HepG2 (cell line): ENCODE results near the gene MAP4K3. TPM values are rescaled to one million over a fixed set of nuclear protein-coding genes. Genes with fewer than 3 reads are reported as not detected.

ENCODE experiments used
- HDAC6 ChIP-seq: fragments of 200-600 bp; sonication (generic); IDR thresholded peaks from 2 replicates; pipeline ENCODE4 v1.7.0; 2017; ENCODE audit warnings: mild to moderate bottlenecking, antibody characterized with exemption, low read length, low read depth
- HOXA3 ChIP-seq: sonication (generic); formaldehyde crosslinking; IDR thresholded peaks from 2 replicates; pipeline ENCODE4 v1.5.0; 2020; ENCODE audit warnings: missing genetic modification reagents
- KAT7 ChIP-seq: IDR thresholded peaks from 2 replicates; pipeline ENCODE4 v1.6.1; 2018; ENCODE audit warnings: borderline replicate concordance, missing compliant biosample characterization
- NR2C2 ChIP-seq: sonication (generic); formaldehyde crosslinking; IDR thresholded peaks from 2 replicates; pipeline ENCODE4 v1.4.0; 2020; ENCODE audit warnings: missing genetic modification reagents, mild to moderate bottlenecking, moderate library complexity, borderline replicate concordance
- NR2F1 ChIP-seq, 2 experiments: fragments of 450-650 bp in 1 of 2; formaldehyde crosslinking in 1 of 2; IDR thresholded peaks; 2 replicates each; pipeline versions ENCODE4 v1.5.0 to v1.6.1; 2016 to 2020; ENCODE audit warnings: mild to moderate bottlenecking in 1 of 2, missing compliant biosample characterization in 1 of 2, missing genetic modification reagents in 1 of 2, moderate library complexity in 1 of 2
- POLR2G ChIP-seq: fragments of 200-400 bp; formaldehyde crosslinking; IDR thresholded peaks from 2 replicates; pipeline ENCODE4 v1.6.1; 2018; ENCODE audit warnings: mild to moderate bottlenecking, low read depth, low read length, moderate library complexity
- RFX3 ChIP-seq: IDR thresholded peaks from 2 replicates; pipeline ENCODE4 v1.6.1; 2016; ENCODE audit warnings: missing biosample characterization, missing genetic modification reagents
- SAP130 ChIP-seq: IDR thresholded peaks from 2 replicates; pipeline ENCODE4 v1.6.1; 2016; ENCODE audit warnings: low read depth
- SP5 ChIP-seq: IDR thresholded peaks from 2 replicates; pipeline ENCODE4 v1.6.1; 2016; ENCODE audit warnings: low read depth, borderline replicate concordance
- SRSF9 ChIP-seq: fragments of 200-400 bp; formaldehyde crosslinking; IDR thresholded peaks from 2 replicates; pipeline ENCODE4 v1.6.1; 2018; ENCODE audit warnings: borderline replicate concordance, mild to moderate bottlenecking, low read depth, low read length; ENCODE audit not compliant: insufficient read depth, poor library complexity, severe bottlenecking
- TBX2 ChIP-seq: sonication (generic); formaldehyde crosslinking; IDR thresholded peaks from 2 replicates; pipeline ENCODE4 v1.5.0; 2020; ENCODE audit warnings: missing genetic modification reagents, mild to moderate bottlenecking, borderline replicate concordance
- TGIF2 ChIP-seq: IDR thresholded peaks from 2 replicates; pipeline ENCODE4 v1.6.1; 2016; ENCODE audit warnings: control low read depth, missing compliant biosample characterization
- YEATS2 ChIP-seq: sonication (generic); formaldehyde crosslinking; IDR thresholded peaks from 2 replicates; pipeline ENCODE4 v1.4.0; 2020; ENCODE audit warnings: missing genetic modification reagents, borderline replicate concordance
- ZBTB7B ChIP-seq: sonication (generic); formaldehyde crosslinking; IDR thresholded peaks from 2 replicates; pipeline ENCODE4 v1.4.0; 2020; ENCODE audit warnings: missing genetic modification reagents
- ZFAT ChIP-seq: sonication (generic); formaldehyde crosslinking; conservative IDR thresholded peaks from 2 replicates; pipeline ENCODE4 v1.8.1; 2023; ENCODE audit warnings: missing genetic modification reagents, inconsistent platforms
- ZFP36L2 ChIP-seq: sonication (generic); formaldehyde crosslinking; IDR thresholded peaks from 2 replicates; pipeline ENCODE4 v1.4.0; 2020; ENCODE audit warnings: missing genetic modification reagents
- ZNF20 ChIP-seq: sonication (generic); formaldehyde crosslinking; IDR thresholded peaks from 2 replicates; pipeline ENCODE4 v1.4.0; 2020; ENCODE audit warnings: mild to moderate bottlenecking, moderate library complexity, missing genetic modification reagents
- ZNF232 ChIP-seq: sonication (generic); formaldehyde crosslinking; IDR thresholded peaks from 2 replicates; pipeline ENCODE4 v1.4.0; 2020; ENCODE audit warnings: missing genetic modification reagents, borderline replicate concordance
- ZNF564 ChIP-seq: sonication (generic); formaldehyde crosslinking; IDR thresholded peaks from 2 replicates; pipeline ENCODE4 v1.8.1; 2023; ENCODE audit warnings: mild to moderate bottlenecking, missing genetic modification reagents
- ZNF567 ChIP-seq: sonication (generic); formaldehyde crosslinking; IDR thresholded peaks from 2 replicates; pipeline ENCODE4 v1.8.1; 2023; ENCODE audit warnings: mild to moderate bottlenecking, missing genetic modification reagents, borderline replicate concordance
- ZNF570 ChIP-seq: sonication (generic); formaldehyde crosslinking; IDR thresholded peaks from 2 replicates; pipeline ENCODE4 v1.4.0; 2020; ENCODE audit warnings: mild to moderate bottlenecking, missing genetic modification reagents, borderline replicate concordance
- polyA plus RNA-seq, 8 experiments: library from polyadenylated mRNA; depleted of rRNA in 3 of 8; stranded (reverse) in 7 of 8; unstranded in 1 of 8; fragments of >200 nt; fragmentation: Illumina TruSeq in 4 of 8; extraction: Trizol in 4 of 8; gene quantifications; 2 replicates each; pipeline versions ENCODE4 v1.2.1 to v1.2.3, GENCODE V29; 2011 to 2016; ENCODE audit warnings: low read depth in 4 of 8, missing spikeins in 1 of 8, mixed read lengths in 1 of 8; ENCODE audit not compliant: insufficient read depth in 1 of 8
- total RNA-seq, 5 experiments: library from RNA; depleted of rRNA; stranded (reverse); fragments of >200 nt; fragmentation: Illumina TruSeq; extraction: Trizol; gene quantifications; 2 replicates each; pipeline ENCODE4 v1.2.3, GENCODE V29; 2016; ENCODE audit warnings: low read depth in 1 of 5
- TF ChIP-seq, protein P1 (sequence below): sonication (generic); formaldehyde crosslinking; IDR thresholded peaks from 2 replicates; pipeline ENCODE4 v1.4.0; 2020; ENCODE audit warnings: missing genetic modification reagents
- TF ChIP-seq, protein P2 (sequence below): IDR thresholded peaks from 2 replicates; pipeline ENCODE4 v1.6.1; 2016; ENCODE audit warnings: missing biosample characterization, missing genetic modification reagents, low read depth
- TF ChIP-seq, protein P3 (sequence below): sonication (generic); formaldehyde crosslinking; conservative IDR thresholded peaks from 2 replicates; pipeline ENCODE4 v1.8.0; 2022; ENCODE audit warnings: mild to moderate bottlenecking, moderate library complexity, missing genetic modification reagents

MAP4K3 gene
- total and polyA plus RNA-seq, 2 of the 13 experiments (the other 11 are each of a cell fraction or from before 2014, with no cell fraction given): 45.9 to 53.2 TPM

DNA sequence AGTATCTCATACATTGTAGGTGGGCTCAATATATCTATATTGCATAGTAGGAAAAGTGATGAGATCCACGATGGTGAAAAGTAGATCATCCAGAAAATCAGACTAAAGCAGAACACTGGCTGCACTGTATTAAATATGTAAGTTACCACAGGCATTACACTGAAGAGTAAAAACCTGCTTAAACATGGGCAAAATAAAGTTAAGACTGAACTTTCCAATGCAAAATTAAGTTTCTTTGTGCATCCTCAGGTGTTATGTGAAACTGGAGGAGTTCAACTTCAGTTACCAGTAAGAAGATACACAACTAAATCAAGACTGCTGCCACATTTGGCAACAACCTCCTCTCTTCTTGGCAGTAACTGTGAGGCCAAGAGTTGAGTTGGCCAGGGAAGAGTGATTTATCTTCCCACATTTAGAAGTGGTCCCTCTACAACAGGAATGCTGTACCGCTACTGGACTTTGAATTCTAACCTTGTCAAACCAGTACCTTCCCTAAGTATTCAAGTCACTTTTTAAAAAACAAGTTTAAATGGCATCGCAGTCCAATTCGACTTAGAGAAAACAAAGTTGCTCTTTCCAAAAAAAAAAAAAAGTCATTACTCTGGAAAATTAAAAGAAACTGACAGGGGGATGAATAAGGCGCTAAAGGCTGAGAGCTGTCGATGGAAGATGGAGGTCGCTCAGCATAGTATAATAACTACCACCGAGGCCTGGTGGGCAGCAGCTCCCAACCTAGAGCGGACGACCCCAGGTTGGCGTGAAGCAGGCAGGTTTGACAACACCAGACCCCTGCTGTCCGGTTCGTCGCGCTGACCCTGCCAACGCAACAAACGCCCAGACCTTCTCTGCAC is 1.1 kb downstream of the MAP4K3 start (continued):
- TF ChIP-seq ZFAT (CRISPR knock-in tag) (no peak), NR2F1 (CRISPR knock-in tag; IDR thresholded peaks at IDR 0.05) (no peak), ZFP36L2 (CRISPR knock-in tag) (no peak), NR2C2 (no peak; the same call in 1 of the 2 replicates), RFX3 (no peak), ZBTB7B (CRISPR knock-in tag) (peak; percentile 58; the same call in 1 of the 2 replicates), SAP130 (CRISPR knock-in tag) (peak; percentile 75), SP5 (CRISPR knock-in tag) (no peak), HOXA3 (CRISPR knock-in tag) (peak; percentile 41; the same call in 1 of the 2 replicates), ZNF567 (CRISPR knock-in tag) (no peak), SRSF9 (no peak), ZNF232 (CRISPR knock-in tag) (0 out of 2 replicates have a peak, but pooled peaks have one; percentile 5), POLR2G (no peak), ZNF564 (no peak), TBX2 (CRISPR knock-in tag) (no peak), ZNF570 (CRISPR knock-in tag) (0 out of 2 replicates have a peak, but pooled peaks have one; percentile 58), ZNF20 (CRISPR knock-in tag) (0 out of 2 replicates have a peak, but pooled peaks have one; percentile 45), KAT7 (CRISPR knock-in tag) (no peak), YEATS2 (CRISPR knock-in tag) (no peak), HDAC6 (no peak), TGIF2 (0 out of 2 replicates have a peak, but pooled peaks have one; percentile 66)
- TF ChIP-seq, protein P1, sequence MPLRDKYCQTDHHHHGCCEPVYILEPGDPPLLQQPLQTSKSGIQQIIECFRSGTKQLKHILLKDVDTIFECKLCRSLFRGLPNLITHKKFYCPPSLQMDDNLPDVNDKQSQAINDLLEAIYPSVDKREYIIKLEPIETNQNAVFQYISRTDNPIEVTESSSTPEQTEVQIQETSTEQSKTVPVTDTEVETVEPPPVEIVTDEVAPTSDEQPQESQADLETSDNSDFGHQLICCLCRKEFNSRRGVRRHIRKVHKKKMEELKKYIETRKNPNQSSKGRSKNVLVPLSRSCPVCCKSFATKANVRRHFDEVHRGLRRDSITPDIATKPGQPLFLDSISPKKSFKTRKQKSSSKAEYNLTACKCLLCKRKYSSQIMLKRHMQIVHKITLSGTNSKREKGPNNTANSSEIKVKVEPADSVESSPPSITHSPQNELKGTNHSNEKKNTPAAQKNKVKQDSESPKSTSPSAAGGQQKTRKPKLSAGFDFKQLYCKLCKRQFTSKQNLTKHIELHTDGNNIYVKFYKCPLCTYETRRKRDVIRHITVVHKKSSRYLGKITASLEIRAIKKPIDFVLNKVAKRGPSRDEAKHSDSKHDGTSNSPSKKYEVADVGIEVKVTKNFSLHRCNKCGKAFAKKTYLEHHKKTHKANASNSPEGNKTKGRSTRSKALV: 0 out of 2 replicates have a peak, but pooled peaks have one; percentile 41
- TF ChIP-seq, protein P2, sequence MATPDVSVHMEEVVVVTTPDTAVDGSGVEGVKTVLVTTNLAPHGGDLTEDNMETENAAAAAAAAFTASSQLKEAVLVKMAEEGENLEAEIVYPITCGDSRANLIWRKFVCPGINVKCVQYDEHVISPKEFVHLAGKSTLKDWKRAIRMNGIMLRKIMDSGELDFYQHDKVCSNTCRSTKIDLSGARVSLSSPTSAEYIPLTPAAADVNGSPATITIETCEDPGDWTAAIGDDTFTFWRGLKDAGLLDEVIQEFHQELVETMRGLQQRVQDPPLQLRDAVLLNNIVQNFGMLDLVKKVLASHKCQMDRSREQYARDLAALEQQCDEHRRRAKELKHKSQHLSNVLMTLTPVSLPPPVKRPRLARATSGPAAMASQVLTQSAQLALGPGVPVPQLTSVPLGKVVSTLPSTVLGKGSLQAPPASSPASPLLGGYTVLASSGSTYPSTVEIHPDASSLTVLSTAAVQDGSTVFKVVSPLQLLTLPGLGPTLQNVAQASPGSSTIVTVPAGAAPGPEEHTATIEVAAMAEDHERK (CRISPR knock-in tag): no peak
- TF ChIP-seq, protein P3, sequence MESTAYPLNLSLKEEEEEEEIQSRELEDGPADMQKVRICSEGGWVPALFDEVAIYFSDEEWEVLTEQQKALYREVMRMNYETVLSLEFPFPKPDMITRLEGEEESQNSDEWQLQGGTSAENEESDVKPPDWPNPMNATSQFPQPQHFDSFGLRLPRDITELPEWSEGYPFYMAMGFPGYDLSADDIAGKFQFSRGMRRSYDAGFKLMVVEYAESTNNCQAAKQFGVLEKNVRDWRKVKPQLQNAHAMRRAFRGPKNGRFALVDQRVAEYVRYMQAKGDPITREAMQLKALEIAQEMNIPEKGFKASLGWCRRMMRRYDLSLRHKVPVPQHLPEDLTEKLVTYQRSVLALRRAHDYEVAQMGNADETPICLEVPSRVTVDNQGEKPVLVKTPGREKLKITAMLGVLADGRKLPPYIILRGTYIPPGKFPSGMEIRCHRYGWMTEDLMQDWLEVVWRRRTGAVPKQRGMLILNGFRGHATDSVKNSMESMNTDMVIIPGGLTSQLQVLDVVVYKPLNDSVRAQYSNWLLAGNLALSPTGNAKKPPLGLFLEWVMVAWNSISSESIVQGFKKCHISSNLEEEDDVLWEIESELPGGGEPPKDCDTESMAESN: no peak
